SH-SY5Y (cell line): Measurements from ENCODE around the gene WEE2.

Experiments
- GATA2 ChIP-seq: IDR thresholded peaks from 2 replicates; pipeline ENCODE4 v1.6.1; 2011; ENCODE audit warnings: mild to moderate bottlenecking, low read depth, low read length
- GATA3 ChIP-seq: IDR thresholded peaks from 2 replicates; pipeline ENCODE4 v1.6.1; 2011; ENCODE audit warnings: low read depth, mild to moderate bottlenecking, low read length, moderate library complexity

Gene WEE2

DNA sequence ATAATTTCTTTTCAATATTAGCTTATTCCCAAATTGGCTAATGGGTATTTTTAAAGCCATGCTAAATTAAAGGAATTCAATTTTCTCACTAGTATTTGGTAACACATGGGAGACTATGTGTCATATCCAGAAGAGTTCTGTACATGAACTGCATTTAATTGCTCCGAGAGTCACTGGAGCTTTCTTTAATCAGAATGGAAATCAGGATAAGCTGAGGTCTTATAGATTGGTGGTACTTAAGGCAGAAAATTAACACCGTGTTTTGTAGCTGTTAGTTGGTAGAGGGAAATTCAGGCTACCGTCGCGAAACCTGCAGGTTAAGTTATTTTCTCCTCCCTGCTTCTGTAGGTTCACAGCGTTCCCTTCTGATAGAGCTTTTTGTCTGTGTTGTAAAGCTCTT is at the start of gene WEE2:
Gene WEE2, plus strand, starts transcription at position 3 of the 400 bp plus-strand sequence. CDS start 406 bp downstream, outside the sequence.
- TF ChIP-seq GATA3 (no peak), GATA2 (no peak)

DNA sequence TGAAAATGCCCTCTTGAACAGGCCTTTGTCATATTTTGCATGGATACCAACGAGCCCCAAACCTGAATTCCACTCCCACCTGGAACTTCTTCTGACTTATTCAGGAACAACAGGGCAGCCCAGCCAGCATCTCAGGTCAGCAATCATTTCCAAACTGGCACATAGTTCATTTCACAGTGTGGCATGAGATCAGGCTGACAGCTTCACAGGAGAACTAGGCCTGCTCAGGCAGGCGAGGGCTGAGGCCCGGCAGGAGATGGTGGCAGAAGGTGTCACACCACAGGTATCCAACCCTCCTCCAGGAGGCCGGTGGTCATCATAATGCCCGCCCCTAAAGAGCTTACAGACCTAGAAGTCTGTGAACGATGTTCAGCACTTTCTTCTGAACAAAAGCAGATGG is 48.7 kb upstream of the WEE2 start:
- TF ChIP-seq GATA2 (no peak), GATA3 (no peak)

DNA sequence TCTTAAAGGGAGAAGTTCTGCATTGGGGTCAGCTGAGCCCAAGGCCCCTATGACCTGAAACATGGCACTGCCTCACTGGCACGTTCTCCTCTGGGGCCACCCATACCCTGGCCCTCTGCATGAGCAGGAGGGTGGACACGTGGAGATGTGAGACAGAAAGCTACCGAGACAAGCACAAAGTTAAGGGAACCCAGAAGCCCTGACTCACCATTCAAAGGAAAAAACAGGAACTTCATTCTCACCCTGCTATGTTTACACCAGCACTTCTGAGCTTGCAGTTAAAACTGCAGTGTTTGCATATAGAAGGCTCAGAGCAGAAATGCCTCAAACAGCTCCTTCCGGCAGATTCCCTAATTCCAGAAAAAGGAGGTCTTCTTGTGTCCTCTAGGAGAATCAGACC is 47.9 kb upstream of the WEE2 start:
- TF ChIP-seq GATA3 = no peak
- TF ChIP-seq GATA2 = no peak

DNA sequence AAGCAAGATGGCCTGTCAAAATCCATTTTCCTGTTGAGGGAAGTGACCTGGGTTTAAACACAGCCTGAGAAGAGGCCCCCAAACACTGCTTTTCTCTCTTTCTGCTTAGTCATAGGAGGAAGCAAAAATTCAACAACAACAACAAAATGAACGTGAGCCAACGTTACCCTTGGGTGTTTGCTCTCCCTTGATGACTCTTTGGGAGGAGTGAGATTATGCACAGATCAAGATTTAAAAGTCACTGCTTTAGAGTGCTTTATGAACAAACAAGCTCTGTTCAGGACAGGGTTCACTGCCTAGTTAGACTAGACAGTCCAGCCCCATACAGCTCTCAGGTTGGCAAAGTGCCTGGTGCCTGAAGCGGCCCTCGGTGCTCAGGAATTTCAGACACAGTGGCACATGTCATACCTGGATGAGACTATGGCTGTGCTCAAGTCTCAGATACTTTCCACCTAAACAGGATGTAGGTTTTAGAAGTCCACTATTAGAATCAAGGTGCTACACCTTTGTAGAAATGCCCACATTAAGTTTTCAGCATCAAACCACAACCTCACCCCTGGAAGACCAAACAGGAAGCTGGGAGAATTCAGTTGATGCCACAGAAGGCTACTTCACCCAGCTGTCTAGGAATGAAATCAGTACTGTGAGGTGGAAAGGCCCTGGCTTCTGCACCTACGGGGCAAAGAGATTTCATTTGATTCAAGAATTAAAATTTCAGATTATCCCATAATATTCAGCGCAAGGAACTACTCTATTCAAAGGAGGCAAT is 44.9 kb upstream of the WEE2 start:
- TF ChIP-seq GATA3 (no peak), GATA2 (no peak)

DNA sequence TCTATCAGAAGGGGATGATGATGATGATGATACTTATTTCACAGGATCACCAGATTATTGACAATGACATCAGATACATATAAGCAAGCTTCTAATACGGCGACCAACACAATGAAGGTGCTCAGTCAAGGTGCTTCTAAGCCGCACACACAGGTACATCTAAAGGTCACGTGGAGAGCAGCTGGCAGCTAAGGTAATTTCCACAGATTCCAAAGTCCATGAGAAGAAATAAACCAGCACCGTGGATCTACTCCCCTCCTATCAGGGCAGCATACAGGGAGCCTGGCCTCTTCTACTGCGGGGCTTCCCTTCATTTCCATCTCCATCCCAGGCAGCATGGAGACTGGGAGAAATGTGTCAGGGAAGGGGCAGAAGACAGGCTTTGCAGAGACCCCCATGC is 43.7 kb upstream of the WEE2 start:
- TF ChIP-seq GATA2 (no peak), GATA3 (no peak)

DNA sequence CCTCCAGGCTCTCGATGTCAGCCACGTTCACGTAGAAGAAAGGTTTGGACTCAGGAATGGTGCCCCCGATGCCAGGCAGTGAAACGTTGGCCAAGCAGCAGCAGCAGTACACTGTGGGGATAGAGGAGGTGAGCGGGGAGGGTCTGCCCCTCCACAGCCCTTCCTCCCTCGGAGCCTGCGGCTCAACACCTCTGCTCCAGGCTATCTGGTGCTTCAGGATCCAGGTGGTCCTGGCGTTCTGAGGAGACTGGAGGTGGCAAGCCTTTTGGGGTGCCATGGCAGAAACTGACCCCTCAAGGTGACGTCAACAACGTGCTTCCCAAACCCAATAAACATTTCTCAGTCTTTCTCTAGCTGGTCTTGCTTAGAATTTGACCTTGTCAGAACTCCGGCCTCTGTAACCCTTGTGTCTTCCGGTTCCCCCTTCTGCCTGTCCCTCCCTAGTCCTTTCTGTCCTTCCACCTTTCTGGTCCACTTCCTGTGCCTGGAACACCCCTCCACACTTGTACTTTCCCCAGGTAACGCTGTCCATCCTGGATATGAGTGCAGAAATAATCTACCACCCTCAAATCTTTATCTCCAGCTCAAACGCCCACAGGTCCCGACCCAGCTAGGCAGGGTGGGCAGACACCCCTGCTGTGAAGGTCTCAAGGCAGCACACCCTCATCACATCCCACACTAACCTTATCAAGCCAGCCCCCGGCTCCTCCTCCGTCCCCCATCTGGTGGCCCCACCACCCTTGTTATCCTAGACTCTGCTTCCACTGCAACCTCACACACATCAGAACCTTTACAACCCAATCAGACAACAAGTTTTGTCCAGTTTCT is 42.7 kb upstream of the WEE2 start:
- TF ChIP-seq GATA2 (no peak), GATA3 (no peak)

DNA sequence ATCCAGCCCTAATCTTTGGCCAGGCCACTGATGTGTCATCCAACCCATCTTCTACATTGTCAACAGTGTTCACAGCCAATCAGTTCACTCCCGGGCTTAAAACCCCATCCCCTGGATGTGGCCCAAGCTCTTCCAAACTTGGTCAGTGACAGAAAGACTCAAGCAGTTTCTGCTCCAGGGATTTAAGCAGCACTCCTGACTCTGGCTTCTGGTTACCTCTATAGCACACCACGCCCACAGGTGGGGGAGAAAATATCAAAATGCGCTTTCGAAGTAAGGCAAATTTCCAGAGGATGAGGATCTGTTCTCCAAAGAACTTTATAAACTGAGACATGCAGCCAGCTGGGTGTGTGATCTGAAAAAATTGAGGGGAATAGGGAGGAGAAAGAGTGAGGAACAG is 42.1 kb upstream of the WEE2 start:
- no peak for TF ChIP-seq GATA2
- no peak for TF ChIP-seq GATA3

DNA sequence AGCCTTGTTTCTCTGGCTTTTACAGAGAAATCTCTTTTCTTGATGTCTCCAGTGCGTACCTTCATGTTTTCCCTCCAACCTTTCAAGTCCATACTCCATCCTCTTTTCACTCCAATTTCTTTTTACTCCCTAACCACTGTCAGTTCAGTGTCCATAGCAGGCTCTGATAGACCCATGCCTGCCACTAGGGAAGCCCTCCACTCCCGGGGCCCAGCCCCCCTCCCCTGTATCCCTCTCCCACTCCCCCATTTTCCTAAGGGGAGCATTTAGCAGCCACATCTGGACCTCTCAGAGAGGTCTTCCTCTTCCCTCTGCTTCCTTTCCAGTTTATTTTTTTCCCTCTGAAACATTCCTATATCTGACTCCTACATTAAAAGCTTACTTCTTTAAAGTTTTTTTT is 39.3 kb upstream of the WEE2 start:
- TF ChIP-seq GATA3 (no peak), GATA2 (no peak)

DNA sequence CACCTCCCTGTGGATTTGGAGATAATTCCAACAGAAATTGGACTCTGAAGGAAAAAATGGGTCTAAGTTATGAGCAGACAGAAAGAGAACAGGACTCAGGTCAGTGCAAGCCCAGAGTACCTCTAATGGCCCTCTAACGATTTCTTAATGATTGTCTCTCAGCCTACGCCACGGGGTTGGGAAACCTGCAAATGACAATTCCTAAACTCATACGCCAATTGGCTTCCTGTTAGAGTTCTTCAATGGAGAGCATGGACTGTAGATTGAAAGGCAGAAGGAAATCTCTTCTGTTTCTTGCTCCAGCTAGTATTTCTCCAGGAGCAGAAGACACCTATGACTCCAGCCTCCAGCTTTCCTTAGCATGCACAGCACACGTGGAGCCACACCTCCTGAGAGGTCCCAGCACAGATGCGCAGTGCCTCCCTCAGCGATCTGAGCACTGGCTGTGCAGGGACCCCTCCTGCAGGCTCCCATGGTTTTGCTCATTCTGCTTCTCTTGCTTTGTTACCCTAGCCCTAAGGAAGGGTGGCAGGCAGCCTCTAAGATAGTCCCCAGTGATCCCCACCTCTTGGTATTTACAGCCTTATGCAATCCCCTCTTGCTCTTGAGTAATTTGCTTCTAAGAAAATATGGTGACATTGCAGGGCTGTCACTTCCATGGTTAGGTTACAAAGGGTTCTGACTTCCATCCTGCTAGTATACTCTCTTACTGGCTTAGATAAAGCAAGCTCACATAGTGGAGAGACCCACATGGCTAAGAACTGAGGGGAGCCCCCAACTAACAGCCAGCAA is 36.3 kb upstream of the WEE2 start:
- no peak for TF ChIP-seq GATA2
- no peak for TF ChIP-seq GATA3

DNA sequence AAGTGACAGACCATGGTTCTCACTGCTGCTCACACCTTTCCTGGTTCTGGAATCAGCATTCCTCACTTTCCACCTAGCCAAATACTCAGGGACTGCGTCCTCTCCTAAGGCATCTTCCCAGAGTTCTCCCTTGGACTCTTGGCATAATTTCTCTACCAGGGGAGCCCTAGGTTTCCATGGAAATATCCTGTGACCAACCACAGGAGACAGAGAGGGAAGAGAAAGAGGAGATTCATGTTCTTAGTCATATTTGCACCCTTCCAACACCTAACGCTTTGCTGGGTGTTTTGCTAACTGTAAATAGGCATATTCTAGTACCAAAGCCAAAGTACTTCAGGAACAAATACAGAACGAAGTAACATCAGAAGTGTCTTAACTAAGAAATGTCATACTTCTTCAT is 34.8 kb upstream of the WEE2 start:
- TF ChIP-seq GATA2 (no peak), GATA3 (no peak)

DNA sequence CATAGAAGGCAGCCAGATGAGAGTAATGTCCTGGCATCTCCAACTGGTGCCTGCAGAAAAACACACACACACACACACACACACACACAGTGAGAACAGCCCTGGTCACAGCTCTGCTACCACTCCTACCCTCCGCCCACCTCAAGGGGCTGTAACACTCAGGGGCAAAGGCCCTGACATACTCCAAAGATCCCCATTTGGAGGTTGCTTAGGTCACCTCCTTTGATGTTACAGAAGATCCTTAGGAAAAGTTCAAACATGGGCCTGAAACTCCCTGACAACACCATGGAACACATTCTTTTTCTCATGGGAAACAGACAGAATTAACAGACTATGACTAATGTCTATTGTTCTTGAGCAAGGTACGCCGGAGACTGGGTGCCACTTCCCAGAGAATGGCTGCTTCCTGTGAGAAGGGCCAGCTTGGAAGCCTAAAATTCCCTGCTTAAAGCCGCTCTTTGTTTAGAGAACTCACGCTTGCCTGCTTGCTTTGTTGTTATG is 33.9 kb upstream of the WEE2 start:
- TF ChIP-seq GATA2 (no peak), GATA3 (no peak)

DNA sequence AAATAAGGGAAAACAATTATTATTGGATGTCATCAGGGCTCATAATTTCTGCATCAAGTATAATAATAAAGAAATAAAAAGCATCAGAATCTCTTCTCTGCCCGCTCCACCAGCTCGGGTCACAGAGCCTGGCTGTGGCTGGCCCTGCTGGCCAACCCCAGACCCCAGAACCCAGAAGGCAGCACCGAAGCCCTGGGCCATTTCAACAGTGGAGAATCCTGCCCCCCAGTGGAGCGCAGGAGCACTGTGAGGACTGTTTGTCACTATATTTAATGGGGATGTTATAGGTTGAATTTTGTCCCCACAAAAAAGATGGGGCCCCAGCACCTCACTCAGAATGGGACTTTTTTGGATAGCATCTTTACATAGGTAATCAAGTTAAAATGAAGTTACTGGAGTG is 33.5 kb upstream of the WEE2 start:
- TF ChIP-seq GATA2 = no peak
- no peak for TF ChIP-seq GATA3

DNA sequence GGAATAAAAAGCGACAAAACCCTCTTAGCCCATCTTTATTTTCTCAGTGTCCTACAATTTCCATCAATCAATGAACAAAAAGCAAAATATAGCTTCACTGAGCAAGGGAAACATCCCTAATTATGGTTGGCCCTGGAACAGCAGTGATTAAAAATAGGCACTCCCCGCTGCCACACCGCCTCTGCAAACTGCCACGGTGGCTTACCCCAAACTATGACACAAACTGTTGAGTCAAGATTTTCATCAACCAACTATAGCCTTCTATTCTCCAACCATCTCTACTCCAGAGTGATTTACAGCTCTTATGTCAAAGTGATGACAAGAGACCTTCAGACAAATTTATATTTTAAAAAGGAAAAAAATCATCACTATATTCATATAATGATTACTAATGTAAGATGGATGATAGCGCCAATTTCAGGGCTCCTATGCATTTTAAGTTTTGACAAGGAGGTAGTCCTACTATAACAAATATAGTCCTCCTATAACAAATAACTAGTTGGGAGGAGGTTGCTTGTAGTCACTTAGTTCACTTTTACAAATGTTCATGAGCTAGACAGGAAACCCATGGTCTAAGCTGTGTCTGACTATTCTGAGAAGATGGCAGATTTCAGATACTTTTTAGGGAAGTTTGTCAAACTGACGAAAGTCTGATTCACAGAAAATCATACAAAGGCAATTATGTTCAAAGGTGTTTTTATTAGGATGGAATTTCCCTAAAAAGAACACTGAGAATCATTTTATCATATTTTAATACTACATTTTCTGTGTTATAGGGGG is 32.5 kb upstream of the WEE2 start:
- TF ChIP-seq GATA3 (no peak), GATA2 (no peak)
